Measurements from ENCODE around the gene AGMAT. TPM values are rescaled to one million over a fixed set of nuclear protein-coding genes. Genes with fewer than 3 reads are reported as not detected.

Gene AGMAT
- total RNA-seq, 4 donors from 2014 or later: not detected

DNA sequence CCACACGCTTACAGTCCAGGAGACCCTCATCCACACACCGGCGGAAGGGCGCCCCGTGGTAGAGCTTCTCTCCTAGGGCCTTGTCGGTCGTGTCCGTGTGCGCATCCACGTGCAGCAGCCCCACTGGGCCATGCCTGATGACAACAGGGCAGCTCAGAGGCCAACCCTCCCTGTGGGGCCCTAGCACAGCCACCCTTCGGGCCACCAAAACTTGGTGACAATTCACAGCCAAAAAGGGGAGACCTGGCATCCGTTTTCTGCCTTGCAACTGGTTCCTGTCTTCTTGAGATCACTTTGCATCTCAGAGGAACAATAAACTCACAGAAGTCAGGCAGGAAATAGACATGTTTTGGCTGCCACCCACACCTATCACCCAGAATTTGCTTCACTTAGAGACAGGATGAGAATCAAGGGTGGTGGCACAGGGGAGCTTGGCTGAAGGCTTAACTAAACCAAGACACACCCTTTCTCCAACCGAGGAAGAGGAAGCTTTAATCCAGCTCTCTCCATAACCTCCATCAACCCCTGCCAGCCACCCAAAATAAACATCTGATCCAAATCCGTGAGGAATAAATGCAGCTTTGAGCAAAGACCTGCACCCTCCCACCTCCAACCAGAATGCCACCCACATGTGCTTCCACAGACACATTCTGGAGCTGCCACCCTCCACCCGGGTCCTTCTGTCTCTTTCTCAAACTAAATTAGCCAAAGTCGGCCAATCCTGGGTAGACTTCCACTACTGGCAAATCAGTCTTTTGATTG is 5.7 kb downstream of the AGMAT start:
- Histone ChIP-seq H3K4me1 (peaks cover 0 to 9% (median 3%) of the 10 kb centered on the region in 4 donors), H3K4me3 (no peak overlapping the region), H3K27me3 (peaks cover 0 to 5% of the 10 kb centered on the region in 2 donors), H3K9me3 (no peaks in the 10 kb centered on the region), H3K27ac (peak overlapping the region in 1 of 4 donors; percentile 7), H3K36me3 (peaks cover 0 to 6% (median 0%) of the 10 kb centered on the region in 3 donors)
- 72 to 79% methylated on average over 16 of the region's 16 CpGs for WGBS, 2 donors
- no peak for DNase-seq (ENCODE audit: low spot score in 2 of 2)
- TF ChIP-seq POLR2A (IDR thresholded peaks at IDR 0.05): no peak
- TF ChIP-seq, protein P1, sequence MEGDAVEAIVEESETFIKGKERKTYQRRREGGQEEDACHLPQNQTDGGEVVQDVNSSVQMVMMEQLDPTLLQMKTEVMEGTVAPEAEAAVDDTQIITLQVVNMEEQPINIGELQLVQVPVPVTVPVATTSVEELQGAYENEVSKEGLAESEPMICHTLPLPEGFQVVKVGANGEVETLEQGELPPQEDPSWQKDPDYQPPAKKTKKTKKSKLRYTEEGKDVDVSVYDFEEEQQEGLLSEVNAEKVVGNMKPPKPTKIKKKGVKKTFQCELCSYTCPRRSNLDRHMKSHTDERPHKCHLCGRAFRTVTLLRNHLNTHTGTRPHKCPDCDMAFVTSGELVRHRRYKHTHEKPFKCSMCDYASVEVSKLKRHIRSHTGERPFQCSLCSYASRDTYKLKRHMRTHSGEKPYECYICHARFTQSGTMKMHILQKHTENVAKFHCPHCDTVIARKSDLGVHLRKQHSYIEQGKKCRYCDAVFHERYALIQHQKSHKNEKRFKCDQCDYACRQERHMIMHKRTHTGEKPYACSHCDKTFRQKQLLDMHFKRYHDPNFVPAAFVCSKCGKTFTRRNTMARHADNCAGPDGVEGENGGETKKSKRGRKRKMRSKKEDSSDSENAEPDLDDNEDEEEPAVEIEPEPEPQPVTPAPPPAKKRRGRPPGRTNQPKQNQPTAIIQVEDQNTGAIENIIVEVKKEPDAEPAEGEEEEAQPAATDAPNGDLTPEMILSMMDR (IDR thresholded peaks at IDR 0.05): no peak
- no peak for TF ChIP-seq EP300 (IDR thresholded peaks at IDR 0.05)

DNA sequence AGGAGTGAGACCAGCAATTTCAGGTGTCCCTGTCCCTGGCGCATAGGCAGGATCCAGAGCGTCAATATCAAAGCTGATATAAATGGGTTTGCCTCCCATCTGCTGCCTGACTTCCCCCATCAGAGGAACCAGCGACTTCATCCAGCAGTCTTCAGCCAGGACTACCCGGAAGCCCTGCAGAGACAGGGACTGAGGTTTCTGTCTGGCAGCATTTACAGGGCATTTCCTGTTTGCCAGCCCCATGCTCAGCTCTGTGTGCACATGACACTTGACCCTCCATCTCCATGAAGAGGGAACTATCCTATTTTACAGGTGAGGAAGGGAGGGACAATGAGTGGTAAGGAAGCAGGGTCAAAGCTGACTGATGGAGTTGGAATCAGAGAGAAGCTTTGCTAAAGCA is 7.2 kb downstream of the AGMAT start:
- H3K4me1 ChIP-seq: peaks cover 0 to 6% (median 3%) of the 10 kb centered on the region in 4 donors
- TF ChIP-seq EP300 (IDR thresholded peaks at IDR 0.05) (no peak), POLR2A (IDR thresholded peaks at IDR 0.05) (no peak)
- TF ChIP-seq, protein P1 (IDR thresholded peaks at IDR 0.05): no peak
- peaks cover 0 to 6% (median 0%) of the 10 kb centered on the region in 3 donors for H3K36me3 ChIP-seq
- no peak overlapping the region for H3K4me3 ChIP-seq
- no peak for DNase-seq (ENCODE audit: low spot score in 2 of 2)
- no peak overlapping the region for H3K27ac ChIP-seq
- 64% methylated on average over 4 of the region's 4 CpGs; no CpG with 5 or more reads in 1 of the 2 donors for WGBS, 2 donors
- H3K9me3 ChIP-seq: no peaks in the 10 kb centered on the region
- H3K27me3 ChIP-seq: no peaks in the 10 kb centered on the region

DNA sequence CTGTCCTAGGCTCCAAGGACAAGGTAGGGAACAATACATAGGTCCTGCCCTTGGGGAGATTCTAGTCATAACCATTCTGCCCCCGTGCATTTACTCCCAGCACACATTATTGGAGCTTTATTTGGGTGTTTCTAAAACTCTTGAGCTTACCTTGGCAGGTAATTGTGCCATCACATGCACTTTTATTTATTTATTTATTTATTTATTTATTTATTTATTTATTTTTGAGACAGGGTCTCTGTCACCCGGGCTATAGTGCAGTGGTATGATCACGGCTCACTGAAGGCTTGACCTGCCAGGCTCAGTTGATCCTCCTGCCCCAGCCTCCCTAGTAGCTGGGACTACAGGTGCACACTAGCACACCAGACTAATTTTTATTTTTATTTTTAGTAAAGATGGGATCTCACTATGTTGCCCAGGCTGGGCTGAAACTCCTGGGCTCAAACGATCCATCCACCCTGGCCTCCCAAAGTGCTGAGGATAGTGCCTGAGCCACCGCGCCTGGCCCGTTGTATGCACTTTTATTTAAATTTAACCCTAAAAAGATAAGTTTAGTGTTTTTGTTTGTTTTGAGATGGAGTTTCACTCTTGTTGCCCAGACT is 9.2 kb downstream of the AGMAT start:
- Histone ChIP-seq H3K4me1 (peaks cover 0 to 12% (median 3%) of the 10 kb centered on the region in 4 donors), H3K27ac (no peak overlapping the region), H3K36me3 (peaks cover 0 to 14% (median 0%) of the 10 kb centered on the region in 3 donors), H3K9me3 (no peaks in the 10 kb centered on the region), H3K4me3 (no peak overlapping the region), H3K27me3 (no peaks in the 10 kb centered on the region)
- 92 to 94% methylated on average over 7 of the region's 7 CpGs for WGBS, 2 donors
- TF ChIP-seq, protein P1 (IDR thresholded peaks at IDR 0.05): no peak
- TF ChIP-seq POLR2A (IDR thresholded peaks at IDR 0.05): no peak
- no peak for TF ChIP-seq EP300 (IDR thresholded peaks at IDR 0.05)
- no peak for DNase-seq (ENCODE audit: low spot score in 2 of 2)

DNA sequence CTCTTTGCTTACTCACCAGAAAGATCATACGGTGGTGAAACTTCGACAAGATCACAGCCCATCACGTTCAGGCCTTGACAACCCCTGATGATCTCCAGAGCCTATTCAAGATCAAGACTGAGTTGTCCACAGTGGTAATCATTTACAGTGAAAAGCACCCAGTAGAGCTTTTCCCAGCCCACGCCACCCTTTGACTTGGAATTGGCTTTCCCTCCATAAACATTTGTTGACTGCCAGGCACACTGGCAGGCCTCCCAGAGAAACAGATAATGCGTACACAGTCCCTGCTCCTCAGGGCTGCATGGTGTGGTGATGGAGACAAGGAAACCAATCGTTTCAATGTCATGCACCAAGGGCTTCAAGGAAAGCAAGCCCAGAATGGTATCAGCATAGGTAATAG is 10.1 kb downstream of the AGMAT start:
- TF ChIP-seq POLR2A (IDR thresholded peaks at IDR 0.05) (no peak), EP300 (IDR thresholded peaks at IDR 0.05) (no peak)
- TF ChIP-seq, protein P1 (IDR thresholded peaks at IDR 0.05): no peak
- Histone ChIP-seq H3K9me3 (no peaks in the 10 kb centered on the region), H3K36me3 (peaks cover 0 to 23% (median 0%) of the 10 kb centered on the region in 3 donors), H3K4me3 (no peak overlapping the region), H3K27me3 (no peaks in the 10 kb centered on the region), H3K4me1 (peaks cover 0 to 10% (median 3%) of the 10 kb centered on the region in 4 donors), H3K27ac (no peak overlapping the region)
- DNase-seq (ENCODE audit: low spot score in 2 of 2): no peak
- 69 to 71% methylated on average over 6 of the region's 6 CpGs for WGBS, 2 donors

DNA sequence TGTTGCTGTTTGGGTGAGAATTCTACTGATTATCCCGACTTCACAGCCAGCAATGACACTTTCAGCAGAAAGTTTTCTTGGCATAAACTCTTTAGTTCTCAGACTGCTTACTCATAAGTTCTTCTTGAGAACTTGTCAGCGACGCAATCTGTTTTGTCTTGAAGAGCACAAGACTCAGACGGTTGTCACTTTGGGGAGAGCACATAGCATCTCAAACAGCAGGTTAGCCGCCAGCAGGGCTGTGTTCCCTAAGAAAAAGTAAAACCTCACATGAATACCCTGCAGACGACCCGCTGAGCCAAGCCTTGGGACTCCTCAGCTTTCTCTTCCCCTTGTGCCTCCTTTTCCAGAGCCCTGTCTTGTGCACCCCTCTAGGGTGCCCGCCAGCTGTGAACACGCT is 11.4 kb downstream of the AGMAT start:
- H3K27me3 ChIP-seq: no peaks in the 10 kb centered on the region
- H3K36me3 ChIP-seq: peaks cover 0 to 34% (median 1%) of the 10 kb centered on the region in 3 donors
- H3K4me3 ChIP-seq: no peak overlapping the region
- peaks cover 0 to 6% (median 0%) of the 10 kb centered on the region in 4 donors for H3K4me1 ChIP-seq
- DNase-seq (ENCODE audit: low spot score in 2 of 2): no peak
- WGBS, 2 donors: 69 to 74% methylated on average over 9 of the region's 9 CpGs
- H3K27ac ChIP-seq: no peak overlapping the region
- TF ChIP-seq EP300 (IDR thresholded peaks at IDR 0.05): no peak
- TF ChIP-seq, protein P1 (IDR thresholded peaks at IDR 0.05): no peak
- TF ChIP-seq POLR2A (IDR thresholded peaks at IDR 0.05): no peak
- no peaks in the 10 kb centered on the region for H3K9me3 ChIP-seq

All from tibial nerve (tissue), 4 donors.